ENCODE measurements around the gene SCAF4. TPM values are rescaled to one million over a fixed set of nuclear protein-coding genes. Genes with fewer than 3 reads are reported as not detected.

Gene SCAF4
- total RNA-seq, result 9.2 TPM

DNA sequence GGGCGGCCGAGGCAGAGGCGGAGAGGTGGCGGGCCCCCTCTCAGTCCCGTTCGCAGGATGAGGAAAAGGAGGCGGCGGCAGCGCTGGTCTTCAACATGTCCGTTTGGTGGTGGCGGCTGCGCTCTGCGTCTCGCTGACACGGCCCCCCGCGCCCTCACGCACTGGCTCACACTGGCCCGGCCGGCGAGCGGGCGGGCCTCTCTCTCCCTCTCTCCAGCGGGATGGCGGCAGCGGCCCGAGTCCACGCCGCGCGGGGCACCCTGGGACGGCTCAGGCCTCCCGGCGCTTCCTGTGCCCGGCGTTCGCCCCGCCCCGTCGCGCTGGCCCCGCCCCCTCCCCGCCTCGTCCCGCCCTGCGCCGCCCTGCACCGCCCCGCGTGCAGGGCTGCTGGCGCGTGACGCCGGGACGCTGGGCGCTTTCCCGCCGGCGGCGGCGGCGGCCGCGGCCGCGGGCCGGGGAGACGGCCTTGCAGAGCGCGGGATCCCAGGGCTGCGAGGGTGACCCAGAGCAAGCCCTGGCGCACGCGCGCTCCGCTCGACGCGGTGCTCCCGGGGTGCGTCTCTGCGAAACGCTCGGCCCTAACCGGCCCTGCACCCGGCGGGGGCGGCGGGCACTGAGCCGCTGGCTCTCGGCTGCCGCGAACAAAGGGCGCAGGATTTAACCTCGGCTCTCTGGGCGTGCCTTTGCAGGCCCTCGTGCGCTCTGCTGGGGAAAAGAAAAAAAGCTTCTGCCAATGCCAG is at the start of gene SCAF4:
TSS of gene SCAF4 (minus strand) at position 262 of the 740 bp plus-strand sequence. CDS start 426 bp downstream, outside the sequence.

GRCh38 chr21:31659536-31660258 is 72.2 kb downstream of the SCAF4 start, which contains the start of gene SOD1:
TSS of gene SOD1 (plus strand) at chr21:31659693. CDS start at chr21:31659770, 77 bp downstream.

Small RNAs within 50 kb of the gene (small RNA-seq; reads per million reads assigned to genes)
- gene RF01241, result not detected

Other genes with a start within 250 kb of the SCAF4 start
- gene SOD1, start 72.4 kb downstream of the SCAF4 start, total RNA-seq, result 137 TPM
- 8.1 TPM for gene HUNK, start 140.9 kb upstream of the SCAF4 start, total RNA-seq